ENCODE measurements around the gene KRTCAP2.
"Not testable (repeated sequence)": the region's sequence is repeated elsewhere in the genome, so short reads cannot be mapped to it uniquely, and the experiment has no call there.

The KRTCAP2 gene

DNA sequence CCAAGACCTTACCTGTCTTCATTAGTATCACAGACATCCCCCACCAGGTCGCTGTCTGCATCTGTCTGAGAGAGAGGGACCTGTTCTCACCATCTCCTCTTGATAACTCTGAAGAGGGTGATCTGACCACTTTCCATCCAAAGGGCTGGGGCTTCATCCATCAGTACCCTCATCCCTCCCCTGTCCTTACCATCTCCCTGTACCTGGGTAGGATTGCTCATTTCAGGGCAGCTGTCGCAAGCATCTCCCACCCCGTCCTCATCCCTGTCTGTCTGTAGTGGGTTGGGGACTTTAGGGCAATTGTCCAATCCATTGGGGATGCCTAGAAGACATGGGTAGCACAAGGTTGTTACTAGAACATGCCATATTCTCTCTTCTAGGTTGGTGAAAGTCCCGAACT is 26.7 kb upstream of the KRTCAP2 start:
- no peak for DNase-seq

DNA sequence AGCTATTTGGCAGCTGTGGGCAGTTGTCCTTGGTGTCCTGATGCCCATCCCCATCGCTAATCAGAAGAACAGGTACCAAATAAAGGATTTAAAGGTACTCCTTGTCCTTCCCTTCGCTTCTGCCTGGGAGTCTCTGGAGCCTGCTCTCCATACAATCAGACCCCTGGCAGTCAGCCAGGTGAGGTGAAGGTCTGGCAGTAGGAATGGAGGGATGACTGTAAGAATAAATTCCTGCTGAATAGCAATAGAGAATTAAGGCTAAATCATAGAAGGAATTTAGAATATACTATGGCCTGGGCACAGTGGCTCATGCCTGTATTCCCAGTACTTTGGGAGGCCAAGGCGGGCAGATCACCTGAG is 25.4 kb upstream of the KRTCAP2 start:
- no peak for DNase-seq

DNA sequence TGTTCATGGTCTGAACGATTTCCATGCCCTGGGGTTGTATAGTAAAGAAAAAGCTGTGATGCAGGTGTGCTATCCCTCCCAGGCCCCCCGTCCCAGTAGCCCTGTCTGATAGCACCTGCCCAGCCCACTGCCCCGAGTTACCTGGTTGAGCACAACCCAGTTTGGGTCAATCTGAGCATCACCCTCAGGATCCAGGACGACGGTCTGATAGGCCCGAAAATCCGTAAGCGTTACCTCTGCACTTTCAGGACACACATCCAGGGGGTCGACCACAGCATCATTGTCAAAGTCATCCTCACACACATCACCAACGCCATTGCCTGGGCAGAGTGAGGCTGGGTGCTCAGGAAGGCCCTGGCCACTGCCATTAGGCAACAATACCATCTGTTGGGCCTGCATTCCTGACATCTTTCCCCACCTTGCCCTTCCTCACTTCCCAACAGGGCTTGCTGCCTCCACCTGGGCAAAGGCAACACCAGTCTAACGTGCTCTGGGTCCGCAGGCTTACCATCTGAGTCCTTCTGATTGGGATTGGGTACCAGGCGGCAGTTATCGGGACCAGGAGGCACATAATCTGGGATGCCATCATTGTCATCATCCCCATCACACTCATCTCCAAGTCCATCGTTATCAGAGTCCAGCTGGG is 24.9 kb upstream of the KRTCAP2 start:
- DNase-seq = no peak

DNA sequence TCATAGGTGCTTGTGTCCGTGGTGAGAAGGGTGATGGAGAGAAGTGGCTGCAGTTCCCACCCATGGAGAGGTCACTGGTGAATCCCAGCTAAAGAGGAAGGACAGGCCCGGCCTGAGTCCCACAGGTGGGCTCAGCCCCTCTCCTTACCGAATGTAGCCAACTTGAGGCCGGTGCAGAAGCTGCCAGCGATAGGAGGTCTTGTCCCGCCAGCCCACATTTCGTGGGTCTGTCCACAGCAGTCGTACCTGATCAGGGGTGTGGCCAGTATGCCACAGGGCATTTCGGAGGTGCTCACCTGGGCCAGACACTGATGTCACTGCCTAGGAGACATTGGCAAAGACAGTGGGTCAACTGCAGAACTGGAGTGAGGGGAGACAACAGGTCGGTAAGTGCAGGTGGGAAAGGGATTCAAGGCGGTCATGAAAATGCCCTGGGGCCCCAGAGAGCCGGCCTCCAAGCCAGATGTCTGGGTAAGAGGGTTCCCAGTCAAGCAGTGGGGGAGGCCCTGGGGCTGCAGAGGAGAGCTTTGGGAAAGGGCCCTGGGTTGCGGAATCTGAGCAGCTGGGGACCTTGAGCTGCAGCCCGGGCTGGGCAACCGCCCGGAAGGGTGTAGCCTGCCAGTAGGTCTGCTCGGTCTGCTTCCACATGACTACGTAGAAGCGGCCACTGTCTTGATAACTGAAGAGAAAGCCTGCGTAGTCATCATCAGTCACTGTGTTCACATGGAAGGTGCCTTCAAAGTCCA is 24.0 kb upstream of the KRTCAP2 start:
- DNase-seq = no peak

DNA sequence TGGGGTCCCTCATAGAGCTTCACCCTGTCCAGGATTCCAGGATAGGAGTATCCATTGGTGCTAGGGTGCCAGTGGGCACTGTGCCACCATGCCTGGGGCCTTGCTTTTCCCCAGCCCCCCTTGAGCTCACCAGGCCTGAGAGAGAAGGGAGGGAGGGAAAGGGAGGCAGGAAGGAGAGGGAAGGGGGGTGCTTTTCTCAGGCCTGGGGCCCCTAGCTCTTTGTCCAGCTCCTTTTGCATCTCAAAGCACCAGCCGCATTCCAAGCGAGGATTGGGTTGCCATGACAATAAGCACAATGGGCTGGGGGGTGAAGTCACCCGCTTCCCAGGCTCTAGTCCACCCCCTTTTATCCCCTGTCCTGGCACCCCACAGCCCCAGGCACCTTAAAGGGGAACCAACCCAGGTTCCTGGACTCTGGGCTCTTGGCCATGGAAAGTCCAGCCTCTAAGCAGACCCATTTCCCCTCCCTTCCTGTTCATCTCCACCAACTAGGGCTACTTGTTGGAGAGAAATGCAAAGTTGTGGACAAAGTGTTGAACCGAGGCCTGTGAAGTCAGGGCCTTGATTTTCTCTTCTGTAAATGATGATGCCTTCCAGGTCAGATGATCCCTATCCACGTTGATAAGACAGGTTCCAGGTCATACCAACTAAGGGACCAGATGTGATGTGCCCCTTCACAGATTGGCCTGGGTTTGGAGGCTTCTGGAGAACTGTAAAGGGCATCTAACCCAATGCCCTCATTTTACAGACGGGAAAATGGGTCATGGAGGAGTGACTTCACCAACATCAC is 23.2 kb upstream of the KRTCAP2 start:
- DNase-seq = no peak

DNA sequence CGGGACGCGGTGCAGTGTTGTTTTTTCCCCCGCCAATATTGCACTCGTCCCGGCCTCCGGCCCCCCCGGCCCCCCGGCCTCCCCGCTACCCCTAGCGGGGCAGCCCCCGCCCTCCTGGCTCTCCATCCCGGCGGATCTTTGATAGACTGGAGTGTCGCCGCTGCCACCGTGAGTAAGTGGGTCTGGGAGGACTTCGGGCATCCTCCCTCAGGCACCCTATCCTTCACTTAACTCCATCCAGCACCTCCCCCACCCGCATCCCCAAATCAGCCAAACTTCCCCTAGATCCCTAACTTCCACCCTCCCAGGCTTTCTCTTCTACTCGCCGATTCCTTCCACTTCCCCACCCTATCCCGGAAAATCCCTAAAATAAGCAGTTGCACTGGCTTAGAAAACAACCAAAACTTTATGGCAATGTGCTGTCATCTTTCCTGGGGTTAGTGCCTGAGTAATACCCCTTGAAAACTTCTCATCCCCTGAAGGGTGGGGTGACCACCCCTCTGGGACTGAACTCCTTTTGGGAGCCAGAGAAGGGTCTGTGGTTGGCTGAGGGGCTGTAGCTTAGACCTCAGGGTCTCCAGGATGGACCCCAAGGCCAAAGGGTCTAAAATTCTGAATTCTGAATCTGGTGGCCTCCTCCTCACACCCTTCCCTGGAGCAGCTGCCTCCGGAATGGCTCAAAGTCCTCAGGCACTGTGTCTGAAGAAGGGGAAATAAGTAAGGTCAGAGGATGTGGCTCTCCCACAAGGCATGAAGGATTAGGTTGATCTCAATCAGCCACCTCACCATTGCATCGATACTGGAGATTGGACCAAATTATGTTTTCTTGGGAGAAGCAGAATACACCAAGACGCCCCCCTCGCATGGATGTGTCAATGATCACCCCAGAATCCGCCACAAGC is 22.3 kb upstream of the KRTCAP2 start:
- DNase-seq = no peak

DNA sequence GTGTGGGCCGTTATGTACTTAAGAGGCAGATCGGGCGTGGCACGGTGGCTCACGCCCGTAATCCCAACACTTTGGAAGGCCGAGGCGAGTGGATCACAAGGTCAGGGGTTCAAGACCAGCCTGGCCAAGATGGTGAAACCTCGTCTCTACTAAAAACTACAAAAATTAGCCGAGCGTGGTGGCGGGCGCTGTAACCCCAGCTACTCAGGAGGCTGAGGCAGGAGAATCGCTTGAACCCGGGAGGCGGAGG is 20.8 kb upstream of the KRTCAP2 start:
- not testable (repeated sequence) for DNase-seq

DNA sequence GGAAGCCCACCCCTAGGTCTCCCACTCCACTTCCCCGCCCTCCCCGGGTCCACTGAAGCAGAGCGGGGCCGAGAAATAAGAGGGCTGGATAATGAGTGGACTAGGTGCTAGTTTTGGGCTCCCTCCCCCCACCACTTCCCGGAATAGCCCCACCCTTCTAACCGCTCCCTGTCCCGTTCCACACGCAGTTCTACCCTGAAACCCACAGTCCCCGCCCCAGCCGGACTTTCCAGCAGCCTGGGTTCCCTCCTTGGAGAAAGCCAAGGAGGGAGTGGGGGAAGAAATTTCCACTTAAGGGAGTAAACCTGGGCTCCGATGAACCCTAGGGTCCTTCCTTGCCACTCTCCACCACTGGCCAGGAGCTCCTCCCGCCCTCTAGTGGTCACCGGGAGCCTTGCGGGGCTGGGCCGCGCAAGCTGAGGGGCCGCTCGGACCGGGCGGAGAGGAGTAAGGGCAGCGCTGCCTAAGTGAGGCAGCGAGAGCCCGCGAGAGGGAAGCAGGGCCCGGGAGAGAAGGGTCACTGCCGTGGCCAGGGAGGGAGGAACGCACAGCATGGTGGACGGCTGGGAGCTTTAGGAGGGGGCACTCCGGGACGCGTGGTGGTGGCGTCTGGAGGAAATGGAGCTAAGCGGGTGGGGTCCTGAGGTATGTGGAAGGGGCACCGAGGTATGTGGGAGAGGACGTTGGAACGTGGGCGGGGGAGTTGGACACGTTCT is 20.3 kb upstream of the KRTCAP2 start:
- peak; percentile 94 for DNase-seq

DNA sequence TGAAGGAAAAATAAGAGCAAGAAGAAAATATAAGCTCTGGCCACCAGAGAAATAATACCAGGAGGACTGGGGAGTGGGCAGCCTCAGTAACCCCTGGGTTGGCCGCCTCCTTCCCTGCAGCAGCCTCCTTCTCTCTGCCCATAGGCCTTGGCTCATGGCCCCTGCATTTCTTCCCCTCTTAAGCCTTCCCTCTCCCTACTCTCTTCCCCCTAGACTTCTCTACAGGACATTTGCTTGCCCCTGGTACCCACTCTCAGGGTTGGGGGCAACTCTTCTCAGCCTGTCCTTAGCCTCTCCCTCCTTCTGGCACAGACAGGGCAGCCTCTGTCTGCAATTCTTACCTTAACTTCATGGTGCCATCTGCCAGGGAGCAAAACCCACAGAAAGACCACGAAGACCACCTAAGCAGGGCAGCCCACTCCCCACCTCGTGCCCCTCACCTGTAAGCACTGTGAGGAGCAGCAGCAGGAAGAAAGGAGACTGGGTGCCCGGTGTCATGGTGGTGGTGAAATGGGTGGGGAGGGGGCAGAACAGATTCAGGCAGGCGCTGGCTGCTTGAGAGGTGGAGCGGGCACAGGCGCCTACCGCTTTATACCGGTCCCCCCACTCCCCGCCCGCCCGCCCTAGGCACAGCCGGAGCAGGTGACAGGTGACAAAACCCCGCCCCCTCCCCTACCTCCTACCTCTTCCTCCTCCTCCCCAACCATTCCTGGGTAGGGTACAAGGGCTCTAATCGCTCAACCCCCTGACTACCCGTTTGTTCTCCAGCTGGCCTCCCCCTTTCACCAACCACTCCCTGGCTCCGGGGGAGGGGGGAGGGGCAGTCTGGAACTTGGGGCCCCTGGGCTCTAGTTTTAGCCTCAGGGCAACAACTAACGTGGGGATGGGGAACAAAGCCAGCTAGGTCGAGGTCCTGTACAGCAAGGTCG is 19.5 kb upstream of the KRTCAP2 start:
- DNase-seq = no peak

DNA sequence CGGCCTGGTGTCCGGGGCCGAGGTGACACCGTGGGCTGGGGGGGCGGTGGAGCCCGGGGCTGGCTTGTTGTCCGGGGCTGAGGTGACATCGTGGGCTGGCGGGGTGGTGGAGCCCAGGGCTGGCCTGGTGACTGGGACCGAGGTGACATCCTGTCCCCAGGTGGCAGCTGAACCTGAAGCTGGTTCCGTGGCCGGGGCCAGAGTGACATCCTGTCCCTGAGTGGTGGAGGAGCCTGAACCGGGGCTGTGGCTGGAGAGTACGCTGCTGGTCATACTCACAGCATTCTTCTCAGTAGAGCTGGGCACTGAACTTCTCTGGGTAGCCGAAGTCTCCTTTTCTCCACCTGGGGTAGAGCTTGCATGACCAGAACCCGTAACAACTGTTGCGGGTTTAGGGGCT is 18.8 kb upstream of the KRTCAP2 start:
- DNase-seq = no peak

DNA sequence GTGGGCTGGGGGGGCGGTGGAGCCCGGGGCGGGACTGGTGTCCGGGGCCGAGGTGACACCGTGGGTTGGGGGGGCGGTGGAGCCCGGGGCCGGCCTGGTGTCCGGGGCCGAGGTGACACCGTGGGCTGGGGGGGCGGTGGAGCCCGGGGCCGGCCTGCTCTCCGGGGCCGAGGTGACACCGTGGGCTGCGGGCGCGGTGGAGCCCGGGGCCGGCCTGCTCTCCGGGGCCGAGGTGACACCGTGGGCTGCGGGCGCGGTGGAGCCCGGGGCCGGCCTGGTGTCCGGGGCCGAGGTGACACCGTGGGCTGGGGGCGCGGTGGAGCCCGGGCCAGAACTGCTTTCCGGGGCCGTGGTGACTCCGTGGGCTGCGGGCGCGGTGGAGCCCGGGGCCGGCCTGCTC is 16.8 kb upstream of the KRTCAP2 start:
- not testable (repeated sequence) for DNase-seq

DNA sequence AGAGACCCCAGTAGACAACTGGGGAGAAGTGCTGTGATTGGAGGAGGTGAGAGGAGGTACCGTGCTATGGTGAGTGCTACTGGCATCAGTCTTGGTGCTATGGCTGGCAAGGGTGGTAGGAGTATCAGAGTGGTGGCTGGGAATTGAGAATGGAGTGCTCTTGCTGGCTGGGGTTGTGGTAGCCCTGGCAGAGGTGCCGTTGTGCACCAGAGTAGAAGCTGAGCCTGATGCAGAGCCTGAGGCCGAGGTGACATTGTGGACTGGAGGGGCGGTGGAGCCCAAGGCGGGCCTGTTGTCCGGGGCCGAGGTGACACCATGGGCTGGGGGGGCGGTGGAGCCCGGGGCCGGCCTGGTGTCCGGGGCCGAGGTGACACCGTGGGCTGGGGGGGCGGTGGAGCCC is 15.2 kb upstream of the KRTCAP2 start:
- DNase-seq = no peak

DNA sequence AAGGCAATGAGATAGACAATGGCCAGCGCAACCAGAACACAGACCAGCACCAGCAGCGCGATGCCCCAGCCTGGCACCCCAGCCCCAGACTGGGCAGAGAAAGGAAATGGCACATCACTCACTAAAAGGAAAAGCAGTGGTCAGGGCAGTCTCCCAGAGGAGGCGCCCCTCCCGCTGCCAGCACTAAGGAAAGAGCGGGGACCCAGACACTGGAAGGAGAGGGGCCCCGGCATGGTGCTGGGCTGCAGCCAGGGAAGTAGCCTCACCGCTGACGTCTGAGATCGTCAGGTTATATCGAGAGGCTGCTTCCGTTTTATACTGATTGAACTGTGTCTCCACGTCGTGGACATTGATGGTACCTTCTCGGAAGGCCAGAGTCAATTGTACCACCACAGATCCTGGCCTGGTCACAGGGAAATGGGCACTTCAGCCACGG is 14.4 kb upstream of the KRTCAP2 start:
- no peak for DNase-seq

DNA sequence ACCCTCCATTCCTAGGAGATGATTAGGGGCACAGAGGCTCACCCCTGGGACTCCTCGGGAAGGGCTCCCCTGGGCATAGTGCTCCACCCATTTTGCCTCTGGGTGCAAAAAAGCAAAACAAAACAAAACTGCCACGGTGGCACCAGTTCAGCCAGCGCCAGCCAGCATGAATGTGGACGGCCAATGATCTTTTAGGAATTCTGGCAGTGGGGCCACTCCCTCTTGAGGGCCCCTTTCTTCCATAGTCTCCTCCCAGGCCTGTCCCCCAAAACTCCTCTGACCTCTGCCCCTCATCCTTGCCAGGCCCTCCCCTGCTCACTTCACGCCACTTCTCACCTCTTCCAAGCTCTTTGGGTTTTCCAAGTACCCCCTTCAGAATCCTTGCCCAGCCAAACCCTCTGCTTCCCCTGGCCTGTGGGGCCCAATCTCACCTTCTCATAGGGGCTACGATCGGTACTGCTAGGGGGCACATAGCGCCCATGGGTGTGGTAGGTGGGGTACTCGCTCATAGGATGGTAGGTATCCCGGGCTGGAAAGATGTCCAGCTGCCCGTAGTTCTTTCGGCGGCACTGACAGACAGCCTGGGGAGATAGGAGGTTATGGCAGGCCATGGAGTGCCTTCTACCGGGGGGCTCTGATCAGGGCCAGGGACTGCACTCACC is 13.8 kb upstream of the KRTCAP2 start:
- DNase-seq = no peak

DNA sequence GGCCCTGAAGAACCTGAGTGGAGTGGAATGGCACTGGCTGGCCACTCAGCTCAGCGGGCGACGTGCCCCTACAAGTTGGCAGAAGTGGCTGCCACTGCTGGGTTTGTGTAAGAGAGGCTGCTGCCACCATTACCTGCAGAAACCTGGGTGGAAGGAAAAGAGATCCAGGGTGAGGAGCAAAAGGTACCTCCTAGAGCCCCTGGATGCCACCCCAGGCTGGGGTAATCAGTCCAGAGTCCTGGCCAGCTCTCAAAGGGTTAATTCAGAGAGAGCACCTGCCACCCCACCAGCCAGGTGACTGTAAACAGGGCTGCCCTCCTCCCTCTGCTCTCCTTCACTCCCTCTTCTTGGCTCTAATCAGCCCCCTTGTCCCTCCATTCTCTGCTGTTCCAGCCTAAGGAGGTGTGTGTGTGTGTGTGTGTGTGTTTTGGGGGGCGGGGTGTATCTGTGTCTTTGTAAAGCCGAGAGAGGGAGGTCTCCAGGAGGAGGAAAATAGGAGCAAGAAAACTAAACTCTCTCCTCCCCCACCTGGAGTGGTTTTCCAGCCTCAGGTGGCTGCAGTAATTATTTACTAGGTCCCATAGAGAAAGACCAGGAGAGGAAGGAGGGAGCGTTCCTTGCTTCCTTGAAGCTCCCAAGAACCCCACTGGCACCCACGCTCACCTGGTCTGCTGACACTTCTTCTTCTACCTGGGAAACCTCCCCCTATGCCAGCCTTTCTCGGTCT is 13.1 kb upstream of the KRTCAP2 start:
- DNase-seq = no peak

DNA sequence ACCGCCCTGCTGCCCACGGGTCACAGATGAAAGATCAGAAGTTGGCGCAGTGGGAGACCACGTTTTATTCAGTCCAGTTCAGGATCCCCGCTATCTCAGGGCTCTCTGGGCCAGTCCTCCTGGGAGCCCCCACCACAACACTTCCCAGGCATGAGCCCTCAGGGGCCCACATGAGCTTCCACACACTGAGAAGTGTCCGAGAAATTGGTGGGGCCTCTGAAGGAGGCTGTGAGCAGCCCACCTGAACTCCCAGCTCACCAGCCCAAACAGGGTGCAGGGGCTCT is 12.6 kb upstream of the KRTCAP2 start:
- DNase-seq = no peak

DNA sequence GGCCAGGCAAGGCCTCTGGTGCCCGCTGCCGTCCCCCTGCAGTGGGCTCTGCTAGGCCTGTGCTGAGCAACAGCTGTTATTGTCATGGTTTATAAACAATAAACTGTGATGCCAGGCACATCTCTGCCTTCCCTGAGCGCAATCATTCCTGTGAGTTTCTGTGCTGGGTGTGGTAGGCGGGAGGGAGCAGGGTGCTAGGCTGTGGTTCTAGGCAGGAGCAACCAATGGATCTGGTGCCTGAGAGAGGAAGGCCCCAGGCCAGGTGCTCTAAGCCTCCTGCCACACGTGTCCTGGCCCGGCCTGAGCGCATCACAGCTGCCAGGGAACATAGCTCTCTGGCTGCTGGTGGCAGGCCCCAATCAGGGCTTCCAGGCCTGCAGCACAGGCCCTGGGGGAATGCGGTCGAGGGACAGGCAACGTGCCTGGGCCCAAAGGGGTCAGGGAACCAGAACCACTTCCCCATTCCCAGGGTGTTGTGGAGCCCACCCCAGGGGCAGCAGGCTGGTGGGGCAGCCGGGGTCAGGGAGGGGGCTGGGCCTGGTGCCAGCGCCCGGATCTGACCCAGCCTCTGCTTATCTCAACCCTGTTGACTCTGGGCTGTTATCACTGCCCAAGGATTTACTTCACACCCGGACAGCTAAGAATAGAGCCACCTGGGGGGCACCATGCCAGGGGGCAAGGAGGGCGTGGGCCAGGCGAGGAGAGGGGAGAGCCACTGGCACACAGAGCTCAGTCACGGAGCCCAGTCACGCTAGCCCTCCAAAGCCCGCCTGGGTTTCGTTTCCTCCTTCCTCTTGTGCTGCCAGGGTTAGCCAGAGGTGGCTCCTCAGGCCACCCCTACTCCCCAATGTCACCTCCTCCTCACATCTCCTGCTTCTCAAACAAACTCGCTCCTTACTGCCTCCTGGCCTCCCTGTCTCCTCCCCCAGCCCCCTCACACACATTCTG is 12.0 kb upstream of the KRTCAP2 start:
- no peak for DNase-seq

DNA sequence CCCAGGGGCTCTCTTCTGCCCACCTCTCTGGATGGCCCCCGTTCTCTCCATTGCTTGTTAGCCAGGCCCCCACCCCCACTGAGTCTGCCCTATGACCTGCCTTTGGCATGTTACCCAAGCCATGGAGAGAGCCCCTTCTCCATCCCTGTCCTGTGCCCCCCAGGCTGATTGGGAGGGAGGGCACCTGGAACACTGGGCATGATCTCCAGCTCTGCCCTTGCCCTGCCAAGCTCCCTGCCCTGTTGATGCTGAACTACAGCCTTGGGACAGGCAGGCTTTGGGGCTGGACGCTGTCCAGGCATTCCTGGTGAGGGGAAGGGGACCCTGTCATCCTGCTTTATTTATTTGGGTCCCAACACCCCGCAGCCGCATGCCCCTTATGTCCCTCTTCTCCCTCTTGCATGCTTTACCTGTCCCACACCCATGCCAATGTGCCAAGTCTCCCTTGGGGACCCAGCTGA is 11.3 kb upstream of the KRTCAP2 start:
- DNase-seq = no peak

DNA sequence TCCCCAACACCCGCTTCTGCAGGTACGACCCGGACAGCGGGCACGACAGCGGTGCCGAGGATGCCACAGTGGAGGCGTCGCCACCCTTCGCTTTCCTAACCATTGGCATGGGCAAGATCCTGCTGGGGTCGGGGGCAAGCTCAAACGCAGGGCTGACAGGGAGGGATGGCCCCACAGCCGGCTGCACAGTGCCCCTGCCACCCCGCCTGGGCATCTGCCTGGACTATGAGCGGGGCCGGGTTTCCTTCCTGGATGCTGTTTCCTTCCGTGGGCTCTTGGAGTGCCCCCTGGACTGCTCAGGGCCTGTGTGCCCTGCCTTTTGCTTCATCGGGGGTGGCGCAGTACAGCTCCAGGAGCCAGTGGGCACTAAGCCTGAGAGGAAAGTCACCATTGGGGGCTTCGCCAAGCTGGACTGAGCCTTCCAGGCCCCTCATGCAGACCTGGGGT is 10.7 kb upstream of the KRTCAP2 start:
- DNase-seq = no peak
